B cell (primary cell): ENCODE measurements around the gene TFAP2D. TPM values are rescaled to one million over a fixed set of nuclear protein-coding genes. Genes with fewer than 3 reads are reported as not detected.

Experiments
- ATAC-seq: fragments of 200-7000 bp; cut with Tn5 transposase; one replicate; pipeline ENCODE4 v1.10.0; 2021; ENCODE audit warnings: low read depth, mild to moderate bottlenecking, moderate number of reproducible peaks, moderate library complexity
- CTCF ChIA-PET: fragments of 350-600 bp; sonication (Branson Sonifier 250); formaldehyde crosslinking; loops from one replicate; lab custom pipeline; 2021; ENCODE audit warnings: antibody characterized with exemption, inconsistent platforms; lab: Charles Lee
- POLR2A ChIA-PET: fragments of 350-600 bp; sonication (Branson Sonifier 250); formaldehyde crosslinking; loops from one replicate; lab custom pipeline; 2021; ENCODE audit warnings: antibody characterized with exemption; lab: Charles Lee
- DNase-seq: peaks from one replicate; pipeline ENCODE4 v3.0.0; 2013
- H2AFZ ChIP-seq: 2 replicates; pipeline ENCODE4 v1.6.1; 2012; ENCODE audit warnings: mild to moderate bottlenecking, low read depth, low read length; ENCODE audit not compliant: insufficient read depth, poor library complexity, severe bottlenecking
- H3K27ac ChIP-seq, 2 donors: 1 replicate in 1 of 2; 2 replicates in 1 of 2; pipeline ENCODE4 v1.5.1; 2012 to 2013; ENCODE audit warnings: low read length in 2 of 2, mild to moderate bottlenecking in 2 of 2, moderate library complexity in 1 of 2
- H3K27me3 ChIP-seq, 4 experiments: fragments of 200-600 bp in 1 of 4; sonication (generic) in 1 of 4; replicated peaks in 1 of 4; 1 replicate in 2 of 4; 2 replicates in 2 of 4; pipeline versions ENCODE4 v1.6.1 to v1.7.0; 2013 to 2016; ENCODE audit warnings: low read length in 3 of 4, mild to moderate bottlenecking in 2 of 4, mixed read lengths in 1 of 4, moderate library complexity in 1 of 4; ENCODE audit not compliant: insufficient read depth in 4 of 4, control insufficient read depth in 3 of 4; ENCODE audit errors: control extremely low read depth in 1 of 4
- H3K36me3 ChIP-seq, 2 experiments: replicated peaks in 1 of 2; 1 replicate in 1 of 2; 2 replicates in 1 of 2; pipeline versions ENCODE4 v1.6.1 to v1.7.1; 2013; ENCODE audit warnings: low read length in 1 of 2; ENCODE audit not compliant: insufficient read depth in 2 of 2, control insufficient read depth in 1 of 2; ENCODE audit errors: control extremely low read depth in 1 of 2, extremely low read depth in 1 of 2
- H3K4me1 ChIP-seq, 2 donors: fragments of 200-600 bp in 1 of 2; sonication (generic) in 1 of 2; 1 replicate in 1 of 2; 2 replicates in 1 of 2; pipeline versions ENCODE4 v1.5.1 to v1.6.1; 2013 to 2017; ENCODE audit warnings: low read length in 2 of 2; ENCODE audit not compliant: control insufficient read depth in 2 of 2, insufficient read depth in 2 of 2
- H3K4me2 ChIP-seq: replicated peaks from 2 replicates; pipeline ENCODE3; 2012; ENCODE audit warnings: mild to moderate bottlenecking, low read depth, low read length; ENCODE audit not compliant: poor library complexity, severe bottlenecking
- H3K4me3 ChIP-seq, 5 experiments: fragments of 200-600 bp in 1 of 5; sonication (generic) in 1 of 5; 1 replicate in 3 of 5; 2 replicates in 2 of 5; pipeline versions ENCODE4 v1.5.1 to v1.7.0; 2011 to 2016; ENCODE audit warnings: low read length in 4 of 5, mild to moderate bottlenecking in 4 of 5, low read depth in 2 of 5, control low read depth in 1 of 5, moderate library complexity in 1 of 5; ENCODE audit not compliant: insufficient read depth in 1 of 5; ENCODE audit errors: control extremely low read depth in 1 of 5, extremely low read depth in 1 of 5
- H3K79me2 ChIP-seq: fragments of 200-600 bp; sonication (generic); one replicate; pipeline ENCODE4 v1.6.0; 2016; ENCODE audit warnings: low read length; ENCODE audit not compliant: control insufficient read depth, insufficient read depth
- H3K9ac ChIP-seq: fragments of 200-600 bp; sonication (generic); 2 replicates; pipeline ENCODE4 v1.6.1; 2017; ENCODE audit warnings: mild to moderate bottlenecking, low read length, moderate library complexity
- H3K9me3 ChIP-seq, 3 donors: one replicate each; pipeline versions ENCODE4 v1.6.1 to v1.7.1; 2013; ENCODE audit warnings: low read length in 2 of 3; ENCODE audit not compliant: control insufficient read depth in 2 of 3, insufficient read depth in 1 of 3; ENCODE audit errors: control extremely low read depth in 1 of 3
- H4K20me1 ChIP-seq: 2 replicates; pipeline ENCODE4 v1.6.0; 2012; ENCODE audit warnings: mild to moderate bottlenecking, low read length; ENCODE audit not compliant: insufficient read depth, control insufficient read depth, poor library complexity, severe bottlenecking
- H3K27ac Mint-ChIP-seq: one replicate; pipeline ENCODE4 v1.8.0; 2021; ENCODE audit warnings: mixed read lengths
- H3K27me3 Mint-ChIP-seq: one replicate; pipeline ENCODE4 v1.8.0; 2021; ENCODE audit warnings: mixed read lengths
- H3K4me1 Mint-ChIP-seq: one replicate; pipeline ENCODE4 v1.8.0; 2021; ENCODE audit warnings: mixed read lengths
- H3K4me3 Mint-ChIP-seq: one replicate; pipeline ENCODE4 v1.8.0; 2021; ENCODE audit warnings: mixed read lengths
- H3K9me3 Mint-ChIP-seq: one replicate; pipeline ENCODE4 v1.8.0; 2022; ENCODE audit warnings: mixed read lengths; ENCODE audit not compliant: insufficient read depth
- CTCF ChIP-seq: fragments of 200-600 bp; IDR thresholded peaks from one replicate; pipeline ENCODE4 v1.8.0; 2022; ENCODE audit warnings: antibody characterized with exemption, mild to moderate bottlenecking
- EZH2 ChIP-seq: IDR thresholded peaks from 2 replicates; pipeline ENCODE4 v1.6.1; 2012; ENCODE audit warnings: borderline replicate concordance, low read depth, mild to moderate bottlenecking, moderate library complexity, low read length; ENCODE audit not compliant: insufficient read depth, poor library complexity, severe bottlenecking
- WGBS: methylation state at CpG from one replicate; pipeline ENCODE4 v1.1.5; 2013; ENCODE audit warnings: missing lambda C conversion rate; ENCODE audit not compliant: insufficient coverage; 5-methylcytosine and 5-hydroxymethylcytosine counted together
- intact Hi-C: fragments of 100-400 bp; cut with micrococcal nuclease; formaldehyde crosslinking; loops from one replicate; pipeline ENCODE4 v1.10.0; 2022
- polyA plus RNA-seq: library from polyadenylated mRNA; depleted of rRNA; stranded (reverse); fragments of >200 nt; gene quantifications from 2 replicates; pipeline ENCODE4 v1.2.3, GENCODE V29; 2012
- total RNA-seq, 2 donors: library from RNA; stranded (reverse); fragments of 120-200 nt in 1 of 2; gene quantifications; 1 replicate in 1 of 2; 2 replicates in 1 of 2; pipeline versions ENCODE4 v1.2.3 to v1.2.4, GENCODE V29; 2013 to 2022

Gene TFAP2D
- total and polyA plus RNA-seq, 2 donors (not counting 1 experiment from before 2014, with no cell fraction given), result not detected

GRCh38 chr6:50714487-50715379 lies 1.4 kb downstream of the TFAP2D start:
- peaks cover 64% of the 10 kb centered on the region for H3K27me3 Mint-ChIP-seq
- no peak for ATAC-seq
- H3K4me1 ChIP-seq, result no peaks in the 10 kb centered on the region
- ChIA-PET POLR2A (interaction anchor here (0.7 kb wide), 1 partner anchor 36 kb away, joined by 4 read pairs; no protein-coding TSS in a partner anchor), CTCF (no interaction called here)
- no peak overlapping the region for H2AFZ ChIP-seq
- no peak overlapping the region for H3K4me3 ChIP-seq
- H3K27me3 ChIP-seq, result peaks cover 0 to 39% (median 11%) of the 10 kb centered on the region in 4 experiments
- H3K27ac ChIP-seq, result no peak overlapping the region
- no peak overlapping the region for H3K9ac ChIP-seq
- TF ChIP-seq CTCF, result no peak
- TF ChIP-seq EZH2, result no peak
- peaks cover 0 to 18% (median 3%) of the 10 kb centered on the region in 3 donors for H3K9me3 ChIP-seq
- H3K27ac Mint-ChIP-seq, result no peak overlapping the region
- no peaks in the 10 kb centered on the region for H3K36me3 ChIP-seq
- H3K4me3 Mint-ChIP-seq, result no peak overlapping the region
- H3K4me2 ChIP-seq, result no peak overlapping the region
- no peaks in the 10 kb centered on the region for H3K4me1 Mint-ChIP-seq
- no peaks in the 10 kb centered on the region for H3K9me3 Mint-ChIP-seq
- DNase-seq, result no peak
- intact Hi-C loops, result no loop called here
- H4K20me1 ChIP-seq, result no peaks in the 10 kb centered on the region
- 11% methylated on average over 51 of the region's 51 CpGs for WGBS
- H3K79me2 ChIP-seq, result no peaks in the 10 kb centered on the region

GRCh38 chr6:50716899-50717509 lies 3.7 kb downstream of the TFAP2D start:
- no peaks in the 10 kb centered on the region for H3K4me1 Mint-ChIP-seq
- no peak overlapping the region for H3K4me3 ChIP-seq
- no peak overlapping the region for H3K4me2 ChIP-seq
- H3K27me3 ChIP-seq, result peaks cover 0 to 38% (median 15%) of the 10 kb centered on the region in 4 experiments
- no peak overlapping the region for H2AFZ ChIP-seq
- H3K27ac ChIP-seq, result no peak overlapping the region
- peaks cover 72% of the 10 kb centered on the region for H3K27me3 Mint-ChIP-seq
- DNase-seq, result no peak
- 16% methylated on average over 4 of the region's 14 CpGs for WGBS
- no peak overlapping the region for H3K4me3 Mint-ChIP-seq
- no peak overlapping the region for H3K9ac ChIP-seq
- TF ChIP-seq EZH2, result no peak
- TF ChIP-seq CTCF, result no peak
- POLR2A ChIA-PET, result no interaction called here
- H3K27ac Mint-ChIP-seq, result no peak overlapping the region
- CTCF ChIA-PET, result no interaction called here
- H3K4me1 ChIP-seq, result no peaks in the 10 kb centered on the region
- ATAC-seq, result no peak
- H3K9me3 ChIP-seq, result peaks cover 0 to 15% (median 6%) of the 10 kb centered on the region in 3 donors
- no peaks in the 10 kb centered on the region for H3K9me3 Mint-ChIP-seq
- no peaks in the 10 kb centered on the region for H3K79me2 ChIP-seq
- intact Hi-C loops, result no loop called here
- H4K20me1 ChIP-seq, result no peaks in the 10 kb centered on the region
- no peaks in the 10 kb centered on the region for H3K36me3 ChIP-seq
